Superior temporal gyrus (tissue), 1 donor: Measurements from ENCODE around the gene GJA5.
A peak's percentile ranks its signal among the peaks of the same experiment; 100 is the strongest.

Experiments
- DNase-seq: peaks from one replicate; pipeline ENCODE4 v3.0.0-alpha.2; 2016; ENCODE audit errors: extremely low spot score

The GJA5 gene

DNA sequence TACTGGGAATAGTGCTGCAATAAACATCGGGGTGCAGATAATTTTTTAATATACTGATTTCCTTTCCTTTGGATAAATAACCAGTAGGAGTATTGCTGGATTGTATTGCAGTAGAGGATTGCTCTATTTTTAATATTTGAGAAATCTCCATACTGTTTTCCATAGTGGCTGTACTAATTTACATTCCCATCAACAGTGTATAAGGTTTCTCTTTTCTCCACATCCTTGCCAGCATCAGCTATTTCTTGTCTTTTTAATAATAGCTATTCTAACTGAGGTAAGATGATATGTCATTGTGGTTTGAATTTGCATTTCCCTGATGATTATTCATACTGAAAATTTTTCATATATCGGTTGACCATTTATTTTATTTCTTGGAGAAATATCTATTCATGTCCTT, 31.1 kb downstream of the GJA5 start:
- no peak for DNase-seq

DNA sequence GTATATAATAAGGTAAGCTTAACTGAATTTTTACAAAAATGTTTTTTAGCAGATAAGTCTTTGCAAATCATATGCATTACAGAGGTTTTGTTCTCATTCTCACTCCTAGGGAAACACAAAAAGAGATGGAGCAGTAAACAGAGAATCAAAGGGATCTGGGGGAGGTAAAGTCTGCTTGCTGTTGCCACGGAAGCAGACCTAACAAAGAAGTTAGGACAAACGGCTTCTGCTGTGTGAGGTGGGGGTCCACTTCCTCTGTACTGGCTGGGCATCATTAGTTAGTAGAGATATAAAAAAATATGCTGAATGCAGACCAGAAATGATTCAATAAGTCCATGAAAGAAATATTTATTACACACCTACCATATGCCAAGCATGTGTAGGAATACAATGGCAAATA, 34.2 kb downstream of the GJA5 start:
- no peak for DNase-seq

GRCh38 chr1:147725685-147726084, 34.7 kb downstream of the GJA5 start:
- DNase-seq = no peak

DNA sequence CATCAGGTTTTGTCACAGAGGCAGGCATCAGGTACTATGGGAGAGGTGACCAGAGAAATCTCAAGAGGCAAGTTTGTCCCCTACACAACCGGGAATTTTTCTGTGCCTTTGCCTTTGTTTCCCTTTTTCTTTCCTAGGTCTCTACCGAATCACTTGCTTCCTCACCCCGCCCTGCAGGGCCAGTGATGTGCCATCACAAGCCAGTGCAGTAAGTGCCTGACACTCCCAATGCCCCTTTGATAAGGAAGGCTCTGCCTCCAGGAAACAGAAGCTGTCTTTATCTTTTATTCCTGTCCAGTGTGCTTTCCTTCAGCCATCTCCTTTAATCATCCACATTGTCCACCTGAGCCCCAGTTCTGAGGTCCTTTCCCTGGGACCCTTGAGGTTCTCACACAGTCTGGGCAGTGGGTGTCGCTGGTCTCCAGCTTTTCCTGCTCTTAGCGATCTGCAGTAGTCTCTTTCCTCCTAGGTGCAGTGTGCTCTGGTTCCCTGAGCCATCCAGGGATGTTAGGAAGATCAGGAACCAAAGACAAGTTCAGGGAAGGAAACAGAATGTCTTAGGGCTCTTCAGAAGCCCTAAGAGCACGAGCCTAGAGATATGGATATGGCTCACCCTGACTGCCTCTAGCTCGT, 36.6 kb downstream of the GJA5 start:
- DNase-seq = peak; percentile 17

- DNase-seq = no peak
Observed at GRCh38 chr1:147722124-147722523, 38.3 kb downstream of the GJA5 start.

GRCh38 chr1:147721716-147722115, 38.7 kb downstream of the GJA5 start:
- DNase-seq = no peak

DNA sequence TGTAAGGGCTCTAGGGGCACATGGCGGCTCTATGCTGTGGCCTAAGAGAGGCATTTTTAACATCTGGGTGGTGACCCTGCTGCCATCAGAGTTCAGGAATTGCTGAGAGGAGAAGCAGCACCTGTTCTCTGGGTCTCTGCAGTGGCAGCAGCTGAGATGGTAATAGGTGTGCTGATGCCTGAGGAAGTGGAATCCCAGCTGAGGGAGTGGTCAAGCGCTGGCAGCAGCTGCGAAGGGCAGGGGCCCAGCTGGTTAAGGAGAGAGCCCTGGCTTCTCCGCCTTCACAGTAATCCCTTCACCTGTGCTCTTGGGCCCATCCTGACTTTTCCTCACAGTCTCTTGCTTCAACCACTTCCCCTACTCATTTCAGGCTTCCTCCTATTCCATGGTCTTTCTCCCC, 39.8 kb downstream of the GJA5 start:
- DNase-seq = no peak

DNA sequence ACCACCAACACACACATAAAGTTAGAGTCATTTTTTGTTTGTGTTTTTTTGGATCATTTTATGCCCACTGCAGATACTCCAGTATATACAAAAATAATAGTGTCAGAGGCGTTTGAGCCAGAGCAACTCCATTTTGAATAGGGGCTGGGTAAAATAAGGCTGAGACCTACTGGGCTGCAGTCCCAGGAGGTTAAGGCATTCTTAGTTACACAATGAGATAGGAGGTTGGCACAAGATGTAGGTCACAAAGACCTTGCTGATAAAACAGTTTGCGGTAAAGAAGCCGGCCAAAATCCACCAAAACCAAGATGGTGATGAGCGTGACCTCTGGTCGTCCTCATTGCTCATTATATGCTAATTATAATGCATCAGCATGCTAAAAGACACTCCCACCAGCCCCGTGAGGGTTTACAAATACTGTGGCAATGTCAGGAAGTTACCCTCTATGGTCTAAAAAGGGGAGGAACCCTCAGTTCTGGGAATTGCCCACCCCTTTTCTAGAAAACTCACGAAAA, 40.6 kb downstream of the GJA5 start:
- DNase-seq = no peak

DNA sequence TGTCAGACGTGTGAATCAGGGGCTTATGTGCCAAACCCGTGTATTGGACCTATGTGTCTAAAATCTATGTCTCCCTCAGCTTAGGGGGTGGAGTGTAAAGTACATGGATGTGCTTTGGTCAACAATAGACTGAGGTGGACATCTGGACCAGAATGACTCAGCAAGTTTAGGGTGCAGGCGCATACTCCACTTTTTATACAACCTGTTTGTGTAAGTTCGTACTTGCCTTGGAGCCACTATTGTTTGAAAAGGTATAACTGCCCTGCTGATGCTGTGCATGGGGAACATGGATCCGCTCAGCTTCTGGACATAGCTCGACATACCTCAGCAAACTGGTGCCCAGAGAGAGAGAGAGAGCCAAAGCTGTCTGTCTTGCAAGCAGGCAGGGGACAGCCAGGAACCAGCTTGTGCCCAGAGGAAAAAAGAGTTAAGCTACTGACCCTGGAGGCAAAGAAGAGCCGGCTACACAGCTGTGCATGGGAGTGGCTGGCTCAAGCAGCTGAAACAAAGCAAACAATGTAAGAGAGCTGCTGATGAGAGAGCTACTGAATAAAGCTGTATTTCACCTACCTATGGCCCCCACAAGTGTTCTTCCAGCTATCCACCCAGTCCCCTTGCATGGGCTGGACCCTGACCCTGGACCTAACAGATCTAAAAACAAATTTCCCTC, 41.2 kb downstream of the GJA5 start:
- no peak for DNase-seq

- no peak for DNase-seq
Observed at GRCh38 chr1:147717706-147718097, 42.7 kb downstream of the GJA5 start.

DNA sequence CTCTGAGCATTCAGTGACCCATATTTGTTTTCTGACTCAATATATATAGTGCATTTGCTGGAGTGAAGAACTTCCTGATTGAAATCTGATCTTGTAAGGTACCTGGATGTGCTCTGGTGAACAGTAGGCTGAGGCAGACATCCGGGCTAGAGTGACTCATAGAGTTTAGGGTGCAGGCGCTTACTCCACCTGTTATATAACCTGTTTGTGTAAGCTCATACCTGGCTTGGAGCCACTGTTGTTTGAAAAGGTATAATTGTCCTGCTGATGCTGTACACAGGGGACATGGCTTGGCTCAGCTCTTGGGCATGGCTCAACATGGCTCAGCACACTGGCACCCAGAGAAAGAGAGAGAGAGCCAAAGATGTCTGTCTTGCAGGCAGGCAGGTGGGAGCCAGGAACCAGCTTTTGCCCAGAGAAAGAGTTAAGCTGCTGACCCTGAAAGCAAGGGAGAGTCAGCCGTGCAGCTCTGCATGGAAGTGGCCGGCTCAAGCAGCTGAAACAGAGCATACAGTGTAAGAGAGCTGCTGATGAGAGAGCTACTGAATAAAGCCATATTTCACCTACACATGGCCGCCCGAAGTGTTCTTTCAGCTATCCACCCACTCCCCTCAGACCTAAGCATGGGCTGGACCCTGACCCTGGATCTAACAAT, 43.2 kb downstream of the GJA5 start:
- no peak for DNase-seq

GRCh38 chr1:147712605-147713004, 47.8 kb downstream of the GJA5 start:
- DNase-seq = no peak
